AG04450 (cell line): Measurements from ENCODE around the gene COLEC11. TPM values are rescaled to one million over a fixed set of nuclear protein-coding genes. Genes with fewer than 3 reads are reported as not detected.

Experiments
- CTCF ChIA-PET: fragments of 300-600, 350-600 bp; formaldehyde crosslinking; extraction: SDS; loops from one replicate; lab custom pipeline; 2022; ENCODE audit warnings: antibody characterized with exemption, inconsistent platforms; lab: Charles Lee
- POLR2A ChIA-PET: fragments of 350-600 bp; formaldehyde crosslinking; extraction: SDS; loops from one replicate; lab custom pipeline; 2021; ENCODE audit warnings: antibody characterized with exemption, inconsistent platforms; lab: Yijun Ruan, JAX
- DNase-seq: peaks from one replicate; pipeline ENCODE4 v3.0.0-alpha.2; 2011; ENCODE audit warnings: low read depth, low spot score
- H3K27ac ChIP-seq: one replicate; pipeline ENCODE4 v1.5.1; 2012; ENCODE audit warnings: low read depth, low read length, control low read depth
- H3K27me3 ChIP-seq: one replicate; pipeline ENCODE4 v1.6.0; 2012; ENCODE audit warnings: low read length; ENCODE audit not compliant: control insufficient read depth, insufficient read depth
- H3K4me3 ChIP-seq: 2 replicates; pipeline ENCODE4 v1.5.1; 2011; ENCODE audit warnings: mild to moderate bottlenecking, low read depth, low read length, control low read depth
- H3K9me3 ChIP-seq: 2 replicates; pipeline ENCODE4 v1.5.1; 2012; ENCODE audit warnings: low read length; ENCODE audit not compliant: control insufficient read depth, insufficient read depth
- CTCF ChIP-seq: IDR thresholded peaks from 2 replicates; pipeline ENCODE4 v1.5.1; 2011; ENCODE audit warnings: low read depth, low read length, control low read depth, inconsistent platforms
- polyA plus RNA-seq: library from polyadenylated mRNA; depleted of rRNA; stranded (reverse); fragments of >200 nt; gene quantifications from 2 replicates; pipeline ENCODE4 v1.2.3, GENCODE V29; 2011

Gene COLEC11
- polyA plus RNA-seq, 1 experiment, result 0.68 TPM

- ChIA-PET CTCF (no interaction called here), POLR2A (no interaction called here)
- Histone ChIP-seq H3K27ac (no peak overlapping the region), H3K4me3 (no peak overlapping the region), H3K27me3 (peaks cover 23% of the 10 kb centered on the region), H3K9me3 (peaks cover 3% of the 10 kb centered on the region; the same call in 1 of the 2 replicates)
- no peak for TF ChIP-seq CTCF
- no peak for DNase-seq
Measured at GRCh38 chr2:3637311-3637675, 42.4 kb downstream of the COLEC11 start.

GRCh38 chr2:3637692-3638455 lies 43.0 kb downstream of the COLEC11 start:
- CTCF ChIA-PET, result no interaction called here
- TF ChIP-seq CTCF, result no peak
- H3K27me3 ChIP-seq, result peaks cover 23% of the 10 kb centered on the region
- POLR2A ChIA-PET, result no interaction called here
- DNase-seq, result no peak
- H3K27ac ChIP-seq, result no peak overlapping the region
- H3K9me3 ChIP-seq, result peaks cover 3% of the 10 kb centered on the region; the same call in 1 of the 2 replicates
- H3K4me3 ChIP-seq, result no peak overlapping the region

GRCh38 chr2:3638456-3638810 lies 43.5 kb downstream of the COLEC11 start:
- ChIA-PET CTCF (no interaction called here), POLR2A (no interaction called here)
- Histone ChIP-seq H3K27ac (no peak overlapping the region), H3K27me3 (peaks cover 23% of the 10 kb centered on the region), H3K4me3 (no peak overlapping the region), H3K9me3 (peaks cover under 1% of the 10 kb centered on the region; the same call in 1 of the 2 replicates)
- no peak for TF ChIP-seq CTCF
- no peak for DNase-seq

GRCh38 chr2:3639015-3639630 lies 44.2 kb downstream of the COLEC11 start:
- Histone ChIP-seq H3K27ac (no peak overlapping the region), H3K4me3 (no peak overlapping the region), H3K27me3 (peaks cover 20% of the 10 kb centered on the region), H3K9me3 (no peaks in the 10 kb centered on the region; the same call in 1 of the 2 replicates)
- ChIA-PET CTCF (no interaction called here), POLR2A (interaction anchor here (1.0 kb wide), 1 partner anchor 54 kb away, joined by 3 read pairs; no protein-coding TSS in a partner anchor)
- no peak for TF ChIP-seq CTCF
- DNase-seq, result no peak

GRCh38 chr2:3639653-3640052 lies 44.7 kb downstream of the COLEC11 start:
- CTCF ChIA-PET, result no interaction called here
- Histone ChIP-seq H3K27me3 (peaks cover 22% of the 10 kb centered on the region), H3K27ac (no peak overlapping the region), H3K9me3 (no peaks in the 10 kb centered on the region; the same call in 1 of the 2 replicates), H3K4me3 (no peak overlapping the region)
- POLR2A ChIA-PET, result interaction anchor here (1.0 kb wide), 1 partner anchor 55 kb away, joined by 3 read pairs; no protein-coding TSS in a partner anchor
- no peak for DNase-seq
- no peak for TF ChIP-seq CTCF
